B cell (primary cell): ENCODE results near the gene CRYBG2. TPM values are rescaled to one million over a fixed set of nuclear protein-coding genes. Genes with fewer than 3 reads are reported as not detected.

Source experiments
- ATAC-seq: fragments of 200-7000 bp; cut with Tn5 transposase; one replicate; pipeline ENCODE4 v1.10.0; 2021; ENCODE audit warnings: low read depth, mild to moderate bottlenecking, moderate number of reproducible peaks, moderate library complexity
- CTCF ChIA-PET: fragments of 350-600 bp; sonication (Branson Sonifier 250); formaldehyde crosslinking; loops from one replicate; lab custom pipeline; 2021; ENCODE audit warnings: antibody characterized with exemption, inconsistent platforms; lab: Charles Lee
- POLR2A ChIA-PET: fragments of 350-600 bp; sonication (Branson Sonifier 250); formaldehyde crosslinking; loops from one replicate; lab custom pipeline; 2021; ENCODE audit warnings: antibody characterized with exemption; lab: Charles Lee
- DNase-seq: peaks from one replicate; pipeline ENCODE4 v3.0.0; 2013
- H2AFZ ChIP-seq: 2 replicates; pipeline ENCODE4 v1.6.1; 2012; ENCODE audit warnings: mild to moderate bottlenecking, low read depth, low read length; ENCODE audit not compliant: insufficient read depth, poor library complexity, severe bottlenecking
- H3K27ac ChIP-seq, 2 donors: 1 replicate in 1 of 2; 2 replicates in 1 of 2; pipeline ENCODE4 v1.5.1; 2012 to 2013; ENCODE audit warnings: low read length in 2 of 2, mild to moderate bottlenecking in 2 of 2, moderate library complexity in 1 of 2
- H3K27me3 ChIP-seq, 4 experiments: fragments of 200-600 bp in 1 of 4; sonication (generic) in 1 of 4; replicated peaks in 1 of 4; 1 replicate in 2 of 4; 2 replicates in 2 of 4; pipeline versions ENCODE4 v1.6.1 to v1.7.0; 2013 to 2016; ENCODE audit warnings: low read length in 3 of 4, mild to moderate bottlenecking in 2 of 4, mixed read lengths in 1 of 4, moderate library complexity in 1 of 4; ENCODE audit not compliant: insufficient read depth in 4 of 4, control insufficient read depth in 3 of 4; ENCODE audit errors: control extremely low read depth in 1 of 4
- H3K36me3 ChIP-seq, 2 experiments: replicated peaks in 1 of 2; 1 replicate in 1 of 2; 2 replicates in 1 of 2; pipeline versions ENCODE4 v1.6.1 to v1.7.1; 2013; ENCODE audit warnings: low read length in 1 of 2; ENCODE audit not compliant: insufficient read depth in 2 of 2, control insufficient read depth in 1 of 2; ENCODE audit errors: control extremely low read depth in 1 of 2, extremely low read depth in 1 of 2
- H3K4me1 ChIP-seq, 2 donors: fragments of 200-600 bp in 1 of 2; sonication (generic) in 1 of 2; 1 replicate in 1 of 2; 2 replicates in 1 of 2; pipeline versions ENCODE4 v1.5.1 to v1.6.1; 2013 to 2017; ENCODE audit warnings: low read length in 2 of 2; ENCODE audit not compliant: control insufficient read depth in 2 of 2, insufficient read depth in 2 of 2
- H3K4me2 ChIP-seq: replicated peaks from 2 replicates; pipeline ENCODE3; 2012; ENCODE audit warnings: mild to moderate bottlenecking, low read depth, low read length; ENCODE audit not compliant: poor library complexity, severe bottlenecking
- H3K4me3 ChIP-seq, 5 experiments: fragments of 200-600 bp in 1 of 5; sonication (generic) in 1 of 5; 1 replicate in 3 of 5; 2 replicates in 2 of 5; pipeline versions ENCODE4 v1.5.1 to v1.7.0; 2011 to 2016; ENCODE audit warnings: low read length in 4 of 5, mild to moderate bottlenecking in 4 of 5, low read depth in 2 of 5, control low read depth in 1 of 5, moderate library complexity in 1 of 5; ENCODE audit not compliant: insufficient read depth in 1 of 5; ENCODE audit errors: control extremely low read depth in 1 of 5, extremely low read depth in 1 of 5
- H3K79me2 ChIP-seq: fragments of 200-600 bp; sonication (generic); one replicate; pipeline ENCODE4 v1.6.0; 2016; ENCODE audit warnings: low read length; ENCODE audit not compliant: control insufficient read depth, insufficient read depth
- H3K9ac ChIP-seq: fragments of 200-600 bp; sonication (generic); 2 replicates; pipeline ENCODE4 v1.6.1; 2017; ENCODE audit warnings: mild to moderate bottlenecking, low read length, moderate library complexity
- H3K9me3 ChIP-seq, 3 donors: one replicate each; pipeline versions ENCODE4 v1.6.1 to v1.7.1; 2013; ENCODE audit warnings: low read length in 2 of 3; ENCODE audit not compliant: control insufficient read depth in 2 of 3, insufficient read depth in 1 of 3; ENCODE audit errors: control extremely low read depth in 1 of 3
- H4K20me1 ChIP-seq: 2 replicates; pipeline ENCODE4 v1.6.0; 2012; ENCODE audit warnings: mild to moderate bottlenecking, low read length; ENCODE audit not compliant: insufficient read depth, control insufficient read depth, poor library complexity, severe bottlenecking
- H3K27ac Mint-ChIP-seq: one replicate; pipeline ENCODE4 v1.8.0; 2021; ENCODE audit warnings: mixed read lengths
- H3K27me3 Mint-ChIP-seq: one replicate; pipeline ENCODE4 v1.8.0; 2021; ENCODE audit warnings: mixed read lengths
- H3K4me1 Mint-ChIP-seq: one replicate; pipeline ENCODE4 v1.8.0; 2021; ENCODE audit warnings: mixed read lengths
- H3K4me3 Mint-ChIP-seq: one replicate; pipeline ENCODE4 v1.8.0; 2021; ENCODE audit warnings: mixed read lengths
- H3K9me3 Mint-ChIP-seq: one replicate; pipeline ENCODE4 v1.8.0; 2022; ENCODE audit warnings: mixed read lengths; ENCODE audit not compliant: insufficient read depth
- EZH2 ChIP-seq: IDR thresholded peaks from 2 replicates; pipeline ENCODE4 v1.6.1; 2012; ENCODE audit warnings: borderline replicate concordance, low read depth, mild to moderate bottlenecking, moderate library complexity, low read length; ENCODE audit not compliant: insufficient read depth, poor library complexity, severe bottlenecking
- WGBS: methylation state at CpG from one replicate; pipeline ENCODE4 v1.1.5; 2013; ENCODE audit warnings: missing lambda C conversion rate; ENCODE audit not compliant: insufficient coverage; 5-methylcytosine and 5-hydroxymethylcytosine counted together
- intact Hi-C: fragments of 100-400 bp; cut with micrococcal nuclease; formaldehyde crosslinking; loops from one replicate; pipeline ENCODE4 v1.10.0; 2022
- polyA plus RNA-seq: library from polyadenylated mRNA; depleted of rRNA; stranded (reverse); fragments of >200 nt; gene quantifications from 2 replicates; pipeline ENCODE4 v1.2.3, GENCODE V29; 2012
- total RNA-seq, 2 donors: library from RNA; stranded (reverse); fragments of 120-200 nt in 1 of 2; gene quantifications; 1 replicate in 1 of 2; 2 replicates in 1 of 2; pipeline versions ENCODE4 v1.2.3 to v1.2.4, GENCODE V29; 2013 to 2022
- TF ChIP-seq, protein P1 (sequence below): fragments of 200-600 bp; IDR thresholded peaks from one replicate; pipeline ENCODE4 v1.8.0; 2022; ENCODE audit warnings: antibody characterized with exemption, mild to moderate bottlenecking

CRYBG2 gene
- total and polyA plus RNA-seq, 2 donors (not counting 1 experiment from before 2014, with no cell fraction given) = 3.3 to 5.3 TPM

DNA sequence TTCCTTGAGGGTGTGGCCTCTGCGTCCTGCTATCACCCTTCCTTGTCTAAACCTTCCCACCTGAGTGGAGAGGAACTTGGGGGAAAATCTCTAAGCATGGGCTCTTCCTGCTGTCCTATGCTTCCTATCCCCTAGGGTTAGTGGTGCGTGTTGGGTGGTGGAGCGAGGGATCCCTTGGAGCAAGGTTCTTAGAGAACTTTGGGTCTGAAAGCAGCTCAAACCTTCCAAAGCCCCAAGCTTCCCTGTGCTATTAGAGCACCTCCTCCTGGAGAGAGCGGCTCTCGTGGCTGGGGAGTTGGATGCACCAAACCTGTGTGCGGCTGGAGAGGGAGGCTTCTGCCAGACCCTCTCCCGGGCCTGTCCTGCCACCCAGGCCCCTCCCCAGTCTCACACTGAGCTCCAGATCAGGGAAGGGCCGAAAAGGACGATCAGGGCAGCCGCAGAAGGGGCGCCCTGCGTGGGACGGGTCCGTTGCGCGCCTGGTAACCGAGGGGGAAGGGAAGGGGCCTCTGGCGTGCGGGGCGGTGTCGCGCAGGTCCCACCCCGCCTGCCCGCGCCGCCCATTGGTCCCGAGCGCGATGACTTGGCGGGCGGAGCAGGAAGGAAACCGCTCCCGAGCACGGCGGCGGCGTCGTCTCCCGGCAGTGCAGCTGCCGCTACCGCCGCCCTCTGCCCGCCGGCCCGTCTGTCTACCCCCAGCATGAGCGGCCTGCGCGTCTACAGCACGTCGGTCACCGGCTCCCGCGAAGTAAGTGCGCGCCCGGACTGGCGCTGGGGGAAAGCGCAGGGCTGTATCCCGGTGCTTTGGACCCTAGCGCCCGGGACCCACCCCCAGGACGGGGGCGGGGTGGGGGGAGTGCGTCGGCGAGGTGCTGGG lies 74.2 kb downstream of the CRYBG2 start, which contains the start of gene SH3BGRL3:
SH3BGRL3 (plus strand) TSS at position 631 of the 877 bp plus-strand sequence; CDS start at position 701, 70 bp downstream.
- WGBS = under 1% methylated on average over 53 of the region's 66 CpGs

More for the DNA sequence above, 74.2 kb downstream of the CRYBG2 start, which contains the start of gene SH3BGRL3:
- H3K4me2 ChIP-seq = peak within 1 kb of the TSS; percentile 95
- H3K27me3 Mint-ChIP-seq = no peaks in the 10 kb centered on the region
- ChIA-PET POLR2A (interaction anchor here (0.5 to 21.9 kb wide), 10 partner anchors 10 to 875 kb away, joined by 3 to 1239 read pairs (median 4); partner anchors contain the start of genes CD52 and SLC9A1), CTCF (interaction anchor here (1.1 to 26.4 kb wide), 10 partner anchors 8 to 136 kb away, joined by 3 to 1400 read pairs (median 4); partner anchors contain the start of genes CD52, CEP85, UBXN11 and ZNF593)
- peak; percentile 87 for DNase-seq
- H3K4me3 Mint-ChIP-seq = peak within 1 kb of the TSS; percentile 92
- H3K4me3 ChIP-seq = peak within 1 kb of the TSS; percentile 75 to 93 (median 90)
- peak within 1 kb of the TSS; percentile 80 for H3K9ac ChIP-seq
- peak within 1 kb of the TSS; percentile 76 for H2AFZ ChIP-seq
- peak within 1 kb of the TSS; percentile 73 to 81 for H3K27ac ChIP-seq
- peaks cover 55 to 83% of the 10 kb centered on the region in 2 donors for H3K4me1 ChIP-seq
- H3K9me3 Mint-ChIP-seq = no peaks in the 10 kb centered on the region
- peaks cover 74% of the 10 kb centered on the region for H3K4me1 Mint-ChIP-seq
- peak within 1 kb of the TSS; percentile 91 for H3K27ac Mint-ChIP-seq
- H3K9me3 ChIP-seq = no peaks in the 10 kb centered on the region
- peaks cover 22% of the 10 kb centered on the region for H4K20me1 ChIP-seq
- TF ChIP-seq, protein P1, sequence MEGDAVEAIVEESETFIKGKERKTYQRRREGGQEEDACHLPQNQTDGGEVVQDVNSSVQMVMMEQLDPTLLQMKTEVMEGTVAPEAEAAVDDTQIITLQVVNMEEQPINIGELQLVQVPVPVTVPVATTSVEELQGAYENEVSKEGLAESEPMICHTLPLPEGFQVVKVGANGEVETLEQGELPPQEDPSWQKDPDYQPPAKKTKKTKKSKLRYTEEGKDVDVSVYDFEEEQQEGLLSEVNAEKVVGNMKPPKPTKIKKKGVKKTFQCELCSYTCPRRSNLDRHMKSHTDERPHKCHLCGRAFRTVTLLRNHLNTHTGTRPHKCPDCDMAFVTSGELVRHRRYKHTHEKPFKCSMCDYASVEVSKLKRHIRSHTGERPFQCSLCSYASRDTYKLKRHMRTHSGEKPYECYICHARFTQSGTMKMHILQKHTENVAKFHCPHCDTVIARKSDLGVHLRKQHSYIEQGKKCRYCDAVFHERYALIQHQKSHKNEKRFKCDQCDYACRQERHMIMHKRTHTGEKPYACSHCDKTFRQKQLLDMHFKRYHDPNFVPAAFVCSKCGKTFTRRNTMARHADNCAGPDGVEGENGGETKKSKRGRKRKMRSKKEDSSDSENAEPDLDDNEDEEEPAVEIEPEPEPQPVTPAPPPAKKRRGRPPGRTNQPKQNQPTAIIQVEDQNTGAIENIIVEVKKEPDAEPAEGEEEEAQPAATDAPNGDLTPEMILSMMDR = no peak
- no peak for TF ChIP-seq EZH2
- H3K79me2 ChIP-seq = peaks cover 31% of the 10 kb centered on the region
- H3K36me3 ChIP-seq = peaks cover 2 to 29% of the 10 kb centered on the region in 2 experiments
- ATAC-seq = peak; percentile 68
- intact Hi-C loops = loop anchor here (1.0 to 10.0 kb wide), 3 partner anchors 10 to 1895 kb away; partner anchors contain the start of gene PTAFR
- no peaks in the 10 kb centered on the region for H3K27me3 ChIP-seq
